ENCODE results near the gene CPA4. TPM values are rescaled to one million over a fixed set of nuclear protein-coding genes. Genes with fewer than 3 reads are reported as not detected.
A peak's percentile ranks its signal among the peaks of the same experiment; 100 is the strongest.

Gene CPA4
- total and polyA plus RNA-seq, 2 of the 13 experiments (the other 11 are each of a cell fraction or from before 2014, with no cell fraction given), result 0.20 to 0.22 TPM

DNA sequence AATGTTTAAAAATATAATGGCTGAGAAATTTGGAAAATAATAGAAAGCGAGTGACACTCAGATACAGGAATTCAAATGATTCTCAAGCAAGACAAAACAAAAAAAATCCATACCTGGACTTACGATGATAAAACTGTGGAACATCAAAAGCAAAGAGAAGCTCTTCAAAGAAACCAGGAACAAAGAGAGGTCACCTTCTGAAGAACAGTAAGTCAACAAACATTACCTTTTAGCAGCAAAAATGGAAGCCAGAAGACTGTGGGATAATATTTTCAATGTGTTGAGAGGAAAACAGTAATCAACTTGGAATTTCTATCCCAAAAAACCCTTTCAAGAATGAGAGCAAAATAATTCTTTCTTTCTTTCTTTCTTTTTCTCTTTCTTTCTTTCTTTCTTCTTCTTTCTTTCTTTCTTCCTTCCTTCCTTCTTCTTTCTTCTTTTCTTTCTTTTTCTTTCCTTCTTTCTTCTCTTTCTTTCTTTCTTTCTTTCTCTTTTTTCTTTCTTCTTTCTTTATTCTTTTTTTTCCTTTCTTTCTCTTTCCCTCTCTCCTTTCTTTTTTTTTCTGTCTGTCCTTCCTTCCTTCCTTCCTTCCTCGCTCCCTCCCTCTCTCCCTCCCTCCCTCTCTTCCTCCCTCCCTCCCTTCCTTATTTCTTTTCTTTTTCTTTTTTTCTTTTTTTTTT, 49.9 kb downstream of the CPA4 start:
- no peaks in the 10 kb centered on the region for H3K9me3 ChIP-seq (ENCODE audit: low read length)
- DNase-seq (ENCODE audit: low spot score), result no peak
- peaks cover 6% of the 10 kb centered on the region; the same call in 1 of the 2 replicates for H3K4me1 ChIP-seq (ENCODE audit: insufficient read depth, low read length)
- no peak for FAIRE-seq
- H3K36me3 ChIP-seq (replicated peaks in 1 of 2; ENCODE audit: control insufficient read depth in 1 of 2, insufficient read depth in 2 of 2, low read length in 2 of 2), result no peaks in the 10 kb centered on the region
- no peak overlapping the region for H2AFZ ChIP-seq (ENCODE audit: low read length)
- no peak overlapping the region for H3K4me3 ChIP-seq (replicated peaks in 1 of 3; ENCODE audit: insufficient read depth in 1 of 3, low read depth in 2 of 3, low read length in 3 of 3)
- no peaks in the 10 kb centered on the region for H4K20me1 ChIP-seq (ENCODE audit: insufficient read depth, low read length)
- no TSS peak for BruUV-seq (replicated peaks)
- intact Hi-C loops (cut with micrococcal nuclease; ENCODE audit: unreplicated experiment), result no loop called here
- ChIA-PET CTCF (ENCODE audit: low intra/inter-chr PET ratio, low total read pairs) (no interaction called here), POLR2A (no interaction called here)
- no peak for ATAC-seq
- no peak overlapping the region for H3K4me2 ChIP-seq (ENCODE audit: low read depth, low read length)
- no peak overlapping the region for H3K9ac ChIP-seq (ENCODE audit: insufficient read depth, low read depth, low read length)
- peaks cover 0 to 1% of the 10 kb centered on the region in 2 experiments; a peak in 1 of 5 replicates for H3K27me3 ChIP-seq (ENCODE audit: control insufficient read depth in 1 of 2, insufficient read depth in 2 of 2, low read length in 2 of 2)
- in situ Hi-C loops (cut with HindIII; ENCODE audit: extremely low pct_ligation_motif_present, low pct_unique_long_range_greater_than_20kb), result no loop called here
- no peaks in the 10 kb centered on the region for H3K79me2 ChIP-seq (ENCODE audit: insufficient read depth, low read length)
- H3K27ac ChIP-seq (ENCODE audit: extremely low read length, insufficient read depth, low read length), result no peak overlapping the region
- WGBS (ENCODE audit: low lambda C conversion rate), result 3% methylated on average over 3 of the region's 3 CpGs
- peak; percentile 67; the same call in 1 of the 2 replicates for TF ChIP-seq TCF7 (IDR thresholded peaks at IDR 0.05; ENCODE audit: low read depth)
- TF ChIP-seq, protein P1, sequence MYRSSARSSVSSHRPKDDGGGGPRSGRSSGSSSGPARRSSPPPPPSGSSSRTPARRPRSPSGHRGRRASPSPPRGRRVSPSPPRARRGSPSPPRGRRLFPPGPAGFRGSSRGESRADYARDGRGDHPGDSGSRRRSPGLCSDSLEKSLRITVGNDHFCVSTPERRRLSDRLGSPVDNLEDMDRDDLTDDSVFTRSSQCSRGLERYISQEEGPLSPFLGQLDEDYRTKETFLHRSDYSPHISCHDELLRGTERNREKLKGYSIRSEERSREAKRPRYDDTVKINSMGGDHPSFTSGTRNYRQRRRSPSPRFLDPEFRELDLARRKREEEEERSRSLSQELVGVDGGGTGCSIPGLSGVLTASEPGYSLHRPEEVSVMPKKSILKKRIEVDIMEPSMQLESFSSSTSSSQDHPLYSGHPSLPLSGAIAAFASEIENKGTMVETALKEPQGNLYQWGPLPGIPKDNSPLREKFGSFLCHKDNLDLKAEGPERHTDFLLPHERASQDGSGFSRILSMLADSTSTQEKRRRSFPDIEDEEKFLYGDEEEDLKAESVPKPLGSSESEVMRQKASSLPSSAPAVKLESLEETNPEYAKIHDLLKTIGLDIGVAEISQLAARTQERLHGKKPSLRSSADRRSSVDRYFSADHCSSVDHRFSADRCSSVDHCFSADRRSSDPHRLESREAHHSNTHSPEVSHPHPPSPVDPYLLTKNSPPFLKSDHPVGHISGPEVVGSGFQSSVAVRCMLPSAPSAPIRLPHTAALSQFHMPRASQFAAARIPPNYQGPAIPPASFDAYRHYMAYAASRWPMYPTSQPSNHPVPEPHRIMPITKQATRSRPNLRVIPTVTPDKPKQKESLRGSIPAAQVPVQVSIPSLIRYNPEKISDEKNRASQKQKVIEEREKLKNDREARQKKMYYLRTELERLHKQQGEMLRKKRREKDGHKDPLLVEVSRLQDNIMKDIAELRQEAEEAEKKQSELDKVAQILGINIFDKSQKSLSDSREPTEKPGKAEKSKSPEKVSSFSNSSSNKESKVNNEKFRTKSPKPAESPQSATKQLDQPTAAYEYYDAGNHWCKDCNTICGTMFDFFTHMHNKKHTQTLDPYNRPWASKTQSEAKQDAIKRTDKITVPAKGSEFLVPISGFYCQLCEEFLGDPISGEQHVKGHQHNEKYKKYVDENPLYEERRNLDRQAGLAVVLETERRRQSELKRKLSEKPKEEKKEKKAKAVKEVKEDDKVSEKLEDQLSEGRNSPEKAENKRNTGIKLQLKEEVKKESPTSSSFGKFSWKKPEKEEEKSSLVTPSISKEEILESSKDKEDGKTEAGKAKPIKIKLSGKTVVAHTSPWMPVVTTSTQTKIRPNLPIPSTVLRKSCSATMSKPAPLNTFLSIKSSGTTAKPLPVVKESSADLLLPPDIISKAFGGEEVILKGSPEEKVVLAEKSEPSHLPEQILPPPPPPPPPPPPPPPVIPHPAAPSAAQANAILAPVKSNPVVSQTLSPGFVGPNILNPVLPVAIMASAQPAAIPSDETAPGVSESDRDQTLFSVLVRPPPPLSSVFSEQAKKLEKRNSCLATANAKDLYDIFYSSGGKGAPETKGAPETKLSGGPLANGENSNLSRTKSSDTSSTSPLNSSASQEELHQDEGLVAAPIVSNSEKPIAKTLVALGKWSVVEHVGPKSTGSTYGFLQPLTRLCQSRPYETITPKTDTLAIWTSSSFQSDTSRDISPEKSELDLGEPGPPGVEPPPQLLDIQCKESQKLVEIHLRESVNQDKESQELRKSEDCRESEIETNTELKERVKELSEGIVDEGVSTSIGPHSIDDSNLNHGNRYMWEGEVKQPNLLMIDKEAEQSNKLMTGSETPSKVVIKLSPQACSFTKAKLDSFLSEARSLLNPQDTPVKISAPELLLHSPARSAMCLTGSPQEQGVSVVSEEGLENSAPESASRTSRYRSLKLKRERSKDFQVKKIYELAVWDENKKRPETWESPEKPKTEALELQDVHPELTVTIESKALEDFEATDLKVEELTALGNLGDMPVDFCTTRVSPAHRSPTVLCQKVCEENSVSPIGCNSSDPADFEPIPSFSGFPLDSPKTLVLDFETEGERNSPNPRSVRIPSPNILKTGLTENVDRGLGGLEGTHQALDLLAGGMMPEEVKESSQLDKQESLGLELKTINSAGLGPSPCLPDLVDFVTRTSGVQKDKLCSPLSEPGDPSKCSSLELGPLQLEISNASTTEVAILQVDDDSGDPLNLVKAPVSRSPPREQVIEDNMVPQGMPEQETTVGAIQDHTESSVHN (CRISPR knock-in tag; IDR thresholded peaks at IDR 0.05), result no peak
- TF ChIP-seq SOX5 (CRISPR knock-in tag; IDR thresholded peaks at IDR 0.05; ENCODE audit: borderline replicate concordance), result peak; percentile 65; the same call in 1 of the 2 replicates
- no peak for TF ChIP-seq SOX13 (IDR thresholded peaks at IDR 0.05)
- peak in 1 of 2 experiments; percentile 76; a peak in 2 of 4 replicates for TF ChIP-seq SOX13 (CRISPR knock-in tag; conservative IDR thresholded peaks at IDR 0.05 in 1 of 2, IDR thresholded peaks at IDR 0.05 in 1 of 2)
- 0 out of 2 replicates have a peak, but pooled peaks have one; percentile 27 for TF ChIP-seq TCF7L2 (IDR thresholded peaks at IDR 0.05; ENCODE audit: low read depth, low read length)
- TF ChIP-seq, protein P2, sequence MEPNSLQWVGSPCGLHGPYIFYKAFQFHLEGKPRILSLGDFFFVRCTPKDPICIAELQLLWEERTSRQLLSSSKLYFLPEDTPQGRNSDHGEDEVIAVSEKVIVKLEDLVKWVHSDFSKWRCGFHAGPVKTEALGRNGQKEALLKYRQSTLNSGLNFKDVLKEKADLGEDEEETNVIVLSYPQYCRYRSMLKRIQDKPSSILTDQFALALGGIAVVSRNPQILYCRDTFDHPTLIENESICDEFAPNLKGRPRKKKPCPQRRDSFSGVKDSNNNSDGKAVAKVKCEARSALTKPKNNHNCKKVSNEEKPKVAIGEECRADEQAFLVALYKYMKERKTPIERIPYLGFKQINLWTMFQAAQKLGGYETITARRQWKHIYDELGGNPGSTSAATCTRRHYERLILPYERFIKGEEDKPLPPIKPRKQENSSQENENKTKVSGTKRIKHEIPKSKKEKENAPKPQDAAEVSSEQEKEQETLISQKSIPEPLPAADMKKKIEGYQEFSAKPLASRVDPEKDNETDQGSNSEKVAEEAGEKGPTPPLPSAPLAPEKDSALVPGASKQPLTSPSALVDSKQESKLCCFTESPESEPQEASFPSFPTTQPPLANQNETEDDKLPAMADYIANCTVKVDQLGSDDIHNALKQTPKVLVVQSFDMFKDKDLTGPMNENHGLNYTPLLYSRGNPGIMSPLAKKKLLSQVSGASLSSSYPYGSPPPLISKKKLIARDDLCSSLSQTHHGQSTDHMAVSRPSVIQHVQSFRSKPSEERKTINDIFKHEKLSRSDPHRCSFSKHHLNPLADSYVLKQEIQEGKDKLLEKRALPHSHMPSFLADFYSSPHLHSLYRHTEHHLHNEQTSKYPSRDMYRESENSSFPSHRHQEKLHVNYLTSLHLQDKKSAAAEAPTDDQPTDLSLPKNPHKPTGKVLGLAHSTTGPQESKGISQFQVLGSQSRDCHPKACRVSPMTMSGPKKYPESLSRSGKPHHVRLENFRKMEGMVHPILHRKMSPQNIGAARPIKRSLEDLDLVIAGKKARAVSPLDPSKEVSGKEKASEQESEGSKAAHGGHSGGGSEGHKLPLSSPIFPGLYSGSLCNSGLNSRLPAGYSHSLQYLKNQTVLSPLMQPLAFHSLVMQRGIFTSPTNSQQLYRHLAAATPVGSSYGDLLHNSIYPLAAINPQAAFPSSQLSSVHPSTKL (CRISPR knock-in tag; IDR thresholded peaks at IDR 0.05), result 0 out of 2 replicates have a peak, but pooled peaks have one; percentile 33
